ENCODE data around the gene AKAP17A. TPM values are rescaled to one million over a fixed set of nuclear protein-coding genes. Genes with fewer than 3 reads are reported as not detected.
"Not testable (repeated sequence)": the region's sequence is repeated elsewhere in the genome, so short reads cannot be mapped to it uniquely, and the experiment has no call there.

The AKAP17A gene
- total RNA-seq, 1 donor from 2014 or later, result 67.4 TPM

DNA sequence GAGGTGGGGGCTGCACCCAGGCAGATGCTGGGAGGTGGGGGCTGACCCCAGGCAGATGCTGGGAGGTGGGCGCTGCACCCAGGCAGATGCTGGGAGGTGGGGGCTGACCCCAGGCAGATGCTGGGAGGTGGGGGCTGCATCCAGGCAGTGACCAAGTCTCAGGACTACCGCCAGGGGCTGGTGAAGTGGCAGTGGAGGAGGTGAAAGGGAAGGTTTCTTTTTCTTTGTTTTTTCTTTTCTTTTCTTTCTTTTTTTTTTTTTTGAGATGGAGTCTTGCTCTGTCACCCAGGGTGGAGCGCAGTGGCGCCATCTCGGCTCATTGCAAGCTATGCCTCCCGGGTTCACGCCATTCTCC lies 33.4 kb downstream of the AKAP17A start:
- H3K27me3 Mint-ChIP-seq (ENCODE audit: low read depth); H3K4me1 Mint-ChIP-seq (ENCODE audit: low read depth); H3K4me3 Mint-ChIP-seq (ENCODE audit: low read depth); H3K9me3 Mint-ChIP-seq; intact Hi-C loops (cut with micrococcal nuclease); H3K36me3 Mint-ChIP-seq (ENCODE audit: low read depth); H3K27ac Mint-ChIP-seq; DNase-seq (ENCODE audit: low spot score): not testable (repeated sequence)

DNA sequence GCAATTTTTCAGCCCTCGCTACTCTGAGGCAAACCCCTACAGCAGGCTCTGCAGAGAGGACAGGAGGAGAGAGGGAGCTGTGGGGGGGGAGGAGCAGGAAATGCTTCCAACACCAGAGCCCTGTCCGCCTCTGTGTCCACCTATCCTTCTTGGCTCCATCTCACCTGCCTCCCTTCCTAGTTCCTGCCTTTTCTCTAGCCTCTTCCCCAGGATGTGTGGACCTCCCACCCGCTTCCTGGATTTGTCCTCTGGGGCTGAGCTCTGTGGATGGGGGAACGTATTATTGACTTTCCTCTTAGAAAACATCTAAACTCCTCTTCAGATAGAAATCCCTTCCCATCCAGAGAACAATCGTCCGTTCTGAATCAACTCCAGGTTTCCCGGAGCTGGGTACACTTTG lies 37.8 kb downstream of the AKAP17A start:
- no peak for DNase-seq (ENCODE audit: low spot score)
- no peak overlapping the region for H3K27ac Mint-ChIP-seq
- intact Hi-C loops (cut with micrococcal nuclease), result no loop called here
- no peaks in the 10 kb centered on the region for H3K36me3 Mint-ChIP-seq (ENCODE audit: low read depth)
- H3K4me3 Mint-ChIP-seq (ENCODE audit: low read depth), result no peak overlapping the region
- H3K4me1 Mint-ChIP-seq (ENCODE audit: low read depth), result no peaks in the 10 kb centered on the region
- no peaks in the 10 kb centered on the region for H3K9me3 Mint-ChIP-seq
- H3K27me3 Mint-ChIP-seq (ENCODE audit: low read depth), result no peaks in the 10 kb centered on the region

DNA sequence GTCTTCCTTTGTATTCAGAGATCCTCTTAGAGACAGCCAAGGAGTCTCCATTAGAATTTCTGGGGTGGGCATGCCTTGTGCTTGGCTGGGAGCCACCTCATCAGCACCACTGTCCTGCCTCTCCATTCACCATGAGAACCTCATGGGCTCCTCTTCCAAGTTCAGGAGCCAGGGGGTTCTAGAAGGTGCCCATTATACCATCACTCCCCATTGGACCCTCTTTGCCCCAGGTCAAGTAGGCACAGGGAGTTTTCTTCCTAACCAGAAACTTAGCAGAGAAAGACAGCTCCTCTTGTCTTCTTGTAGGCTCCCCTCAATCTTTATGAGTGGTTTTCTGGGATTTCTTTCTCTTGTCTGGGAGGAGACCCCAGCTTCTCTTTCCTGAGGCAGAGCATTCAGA lies 54.6 kb downstream of the AKAP17A start:
- H3K4me3 Mint-ChIP-seq (ENCODE audit: low read depth), result no peak overlapping the region
- no peak overlapping the region for H3K27ac Mint-ChIP-seq
- peaks cover 5% of the 10 kb centered on the region for H3K27me3 Mint-ChIP-seq (ENCODE audit: low read depth)

DNA sequence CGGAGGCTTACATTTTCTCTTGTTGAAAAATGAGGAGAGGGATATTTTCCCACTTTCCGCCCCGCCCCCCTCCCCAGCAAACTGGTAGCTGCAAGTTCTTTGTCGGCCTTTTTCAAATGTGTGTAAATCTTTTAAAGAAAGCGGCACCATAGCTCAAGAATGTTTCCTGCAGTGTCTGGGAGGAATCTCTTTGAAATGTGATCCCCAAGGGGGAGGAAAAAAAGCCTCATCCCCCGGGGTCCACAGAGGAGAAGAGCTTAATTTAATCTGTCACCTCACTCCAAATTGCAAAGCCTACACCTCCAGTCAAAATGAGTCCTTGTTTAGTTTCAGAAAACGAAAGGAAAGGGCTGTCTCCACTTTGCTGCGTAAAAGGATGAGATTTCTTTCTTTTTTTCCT lies 58.2 kb downstream of the AKAP17A start:
- Mint-ChIP-seq H3K27me3 (ENCODE audit: low read depth) (no peaks in the 10 kb centered on the region), H3K4me3 (ENCODE audit: low read depth) (no peak overlapping the region), H3K27ac (no peak overlapping the region), H3K9me3 (peaks cover 17% of the 10 kb centered on the region), H3K36me3 (ENCODE audit: low read depth) (peaks cover 4% of the 10 kb centered on the region), H3K4me1 (ENCODE audit: low read depth) (peaks cover 4% of the 10 kb centered on the region)
- intact Hi-C loops (cut with micrococcal nuclease), result loop anchor here (5.0 to 10.0 kb wide), 3 partner anchors 855 to 1045 kb away; partner anchors contain the start of genes CD99, DHRSX and ZBED1
- DNase-seq (ENCODE audit: low spot score), result no peak

More for the DNA sequence above, 54.6 kb downstream of the AKAP17A start:
- Mint-ChIP-seq H3K36me3 (ENCODE audit: low read depth) (peaks cover 4% of the 10 kb centered on the region), H3K9me3 (peaks cover 17% of the 10 kb centered on the region), H3K4me1 (ENCODE audit: low read depth) (peaks cover 2% of the 10 kb centered on the region)
- DNase-seq (ENCODE audit: low spot score), result no peak
- intact Hi-C loops (cut with micrococcal nuclease), result loop anchor here (5.0 kb wide), 1 partner anchor 946 kb away; no protein-coding TSS in a partner anchor

Other genes with a start within 250 kb of the AKAP17A start
- gene SLC25A6, start 199.5 kb upstream of the AKAP17A start, total RNA-seq, result 318 and 325 TPM in 2 replicates
- 41.8 and 42.6 TPM in 2 replicates for gene ASMTL, start 138.7 kb upstream of the AKAP17A start, total RNA-seq
- gene P2RY8, start 54.4 kb upstream of the AKAP17A start, total RNA-seq, result 33.1 and 34.5 TPM in 2 replicates
- gene ASMT, start 23.5 kb downstream of the AKAP17A start, total RNA-seq, result not detected in 2 replicates

Data from activated T-helper 2 cell treated with anti-CD3 and anti-CD28 coated beads, Interferon-gamma antibody, Interleukin-2, Interleukin-4, amounts not matched to agents 10 μg/mL and 5 μg/mL and 100 μg/mL, durations not matched to agents 14 hours and 24 hours and 36 hours (primary cell).